IPS-NIHi7 (cell line): ENCODE data around the gene RBPJ.
"Not testable (repeated sequence)": the region's sequence is repeated elsewhere in the genome, so short reads cannot be mapped to it uniquely, and the experiment has no call there.

ENCODE experiments used
- DNase-seq: peaks from one replicate; pipeline ENCODE4 v3.0.0; 2012; ENCODE audit warnings: mixed read lengths; ENCODE audit errors: extremely low spot score

Gene RBPJ

DNA sequence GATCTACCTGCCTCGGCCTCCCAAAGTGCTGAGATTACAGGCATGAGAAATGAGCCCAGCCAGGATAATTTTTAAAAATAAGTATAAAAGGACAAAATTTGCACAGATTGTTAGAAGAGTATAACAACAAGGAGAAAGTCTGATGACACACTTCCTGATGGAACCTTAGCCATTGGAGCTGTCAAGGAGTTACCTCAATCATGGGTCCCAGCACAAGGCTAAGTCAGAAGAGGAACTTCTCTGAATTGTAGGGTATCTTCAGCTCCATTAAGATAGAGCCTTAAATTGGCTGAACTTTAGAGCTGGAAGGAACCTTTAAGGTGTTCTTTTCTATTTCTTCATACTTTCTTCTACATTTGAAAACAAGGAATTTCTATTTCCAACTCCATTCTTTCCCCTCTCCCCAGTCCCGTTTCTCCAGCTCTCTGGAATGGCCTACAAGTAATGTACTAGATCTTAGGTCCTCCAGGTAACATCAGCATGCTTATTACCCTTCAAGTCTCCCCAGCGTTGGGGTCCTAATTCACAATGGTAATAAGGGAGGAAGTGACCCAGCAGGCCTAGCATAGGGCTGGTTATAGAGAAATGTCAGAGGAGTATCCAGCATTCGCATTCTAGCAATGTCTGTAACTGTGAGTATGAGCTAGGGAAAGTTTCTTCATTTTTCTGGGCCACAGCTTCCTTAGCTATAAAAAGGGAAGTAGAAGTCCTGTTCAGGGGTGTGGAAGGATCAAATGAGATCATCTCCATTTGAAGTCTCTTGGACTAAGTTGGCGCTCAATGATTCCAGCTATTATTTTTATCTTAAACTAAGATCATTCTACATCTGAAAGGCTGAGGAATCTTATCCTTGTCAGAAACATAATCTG, 18.5 kb upstream of the RBPJ start:
- no peak for DNase-seq

DNA sequence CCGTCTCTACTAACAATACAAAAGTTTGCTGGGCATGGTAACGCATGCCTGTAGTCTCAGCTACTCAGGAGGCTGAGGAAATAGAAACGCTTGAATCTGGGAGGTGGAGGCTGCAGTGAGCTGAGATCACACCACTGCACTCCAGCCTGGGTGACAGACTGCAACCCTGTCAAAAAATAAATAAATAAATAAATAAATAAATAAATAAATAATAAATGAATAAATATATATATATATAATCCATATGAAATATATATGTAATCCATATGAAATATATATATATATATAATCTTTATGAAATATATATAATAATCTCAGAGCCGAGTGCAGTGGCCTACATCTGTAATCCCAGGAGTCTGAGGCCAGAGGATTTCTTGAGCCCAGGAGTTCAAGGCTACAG, 17.8 kb upstream of the RBPJ start:
- no peak for DNase-seq

GRCh38 chr4:26307037-26307800, 13.6 kb upstream of the RBPJ start:
- DNase-seq: no peak

GRCh38 chr4:26308568-26308967, 12.2 kb upstream of the RBPJ start:
- no peak for DNase-seq

GRCh38 chr4:26310264-26310663, 10.6 kb upstream of the RBPJ start:
- no peak for DNase-seq

DNA sequence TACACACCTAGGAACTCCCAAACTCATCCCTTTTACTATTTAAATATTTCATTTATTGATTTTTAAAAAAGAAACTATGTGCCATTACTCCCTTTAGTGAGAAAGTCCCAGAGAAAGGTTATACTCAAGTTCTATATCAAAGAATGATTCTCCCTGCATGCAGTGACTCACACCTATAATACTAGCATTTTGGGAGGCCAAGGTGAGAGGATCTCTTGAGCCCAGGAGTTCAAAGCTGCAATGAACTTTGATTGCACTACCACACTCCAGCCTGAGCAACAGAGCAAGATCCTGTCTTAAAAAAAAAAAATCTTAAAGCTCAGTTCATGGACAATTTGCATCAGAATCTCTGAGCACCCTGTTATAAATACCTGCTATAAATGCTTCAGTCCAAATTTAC, 9.2 kb upstream of the RBPJ start:
- DNase-seq: no peak

DNA sequence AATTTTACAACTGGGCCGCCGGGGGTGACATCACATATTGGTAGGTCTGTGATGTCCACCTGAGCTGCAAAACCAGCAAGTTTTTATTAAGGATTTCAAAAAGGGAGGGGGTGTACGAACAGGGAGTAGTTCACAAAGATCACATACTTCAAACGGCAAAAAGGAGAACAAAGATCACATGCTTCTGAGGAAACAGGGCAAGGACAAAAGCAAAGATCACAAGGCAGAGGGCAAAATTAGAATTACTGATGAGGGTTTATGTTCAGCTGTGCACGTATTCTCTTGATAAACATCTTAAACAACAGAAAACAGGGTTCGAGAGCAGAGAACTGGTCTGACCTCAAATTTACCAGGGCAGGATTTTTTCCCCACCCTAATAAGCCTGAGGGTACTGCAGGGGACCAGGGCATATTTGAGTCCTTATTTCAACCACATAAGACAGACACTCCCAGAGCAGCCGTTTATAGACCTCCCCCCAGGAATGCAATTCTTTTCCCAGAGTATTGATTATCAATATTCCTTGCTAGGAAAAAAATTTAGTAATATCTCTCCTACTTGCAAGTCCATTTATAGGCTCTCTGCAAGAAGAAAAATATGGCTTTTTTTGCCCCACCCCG, 5.4 kb upstream of the RBPJ start:
- DNase-seq: not testable (repeated sequence)

GRCh38 chr4:26317766-26318165, 3.0 kb upstream of the RBPJ start:
- DNase-seq: no peak

- DNase-seq: peak; percentile 87
Observed at GRCh38 chr4:26319467-26319948, 1.3 kb upstream of the RBPJ start.

- no peak for DNase-seq
Observed at GRCh38 chr4:26319949-26320537, 771 bp upstream of the RBPJ start.

DNA sequence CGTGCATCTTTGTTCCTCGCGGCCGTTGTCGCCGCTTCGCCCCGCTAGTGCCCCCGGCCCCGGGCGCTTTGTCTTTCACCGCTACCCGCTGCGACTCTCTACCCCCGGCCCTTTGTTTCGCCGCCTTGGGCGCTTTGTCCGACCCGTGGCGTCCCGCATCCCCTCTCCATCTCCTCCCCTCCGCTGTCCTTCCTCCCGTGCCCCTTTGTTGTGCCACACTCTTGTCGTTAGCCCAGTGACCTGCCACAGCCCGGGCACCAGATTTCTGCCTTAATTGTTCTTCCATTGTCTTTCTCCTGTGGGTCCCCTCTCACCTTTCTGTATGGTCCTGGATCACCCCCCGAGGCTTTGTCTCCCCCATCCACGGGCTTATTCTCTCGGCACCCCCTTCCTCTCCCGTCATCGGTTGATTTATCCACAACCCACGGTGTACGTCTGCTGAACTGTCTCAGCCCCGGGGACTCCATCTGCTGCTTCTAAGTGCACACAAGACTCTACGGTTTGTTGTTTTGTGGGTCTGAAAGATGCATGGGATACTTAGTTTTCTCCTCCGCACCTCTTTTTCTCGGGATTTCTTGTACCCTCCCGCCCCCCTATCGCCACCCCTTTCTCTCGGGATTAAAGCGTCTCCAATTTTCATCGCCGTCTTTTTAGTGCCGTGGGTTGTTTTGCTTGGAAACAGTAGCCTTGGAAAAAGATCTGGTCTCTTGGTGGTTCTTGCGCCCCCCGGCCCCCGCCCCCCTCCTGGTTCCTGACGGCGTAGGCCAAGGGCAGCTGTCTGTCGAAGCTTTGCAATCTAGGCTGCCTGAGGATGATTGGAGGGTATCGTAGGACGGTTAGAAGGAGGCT, 783 bp downstream of the RBPJ start:
- no peak for DNase-seq

GRCh38 chr4:26322346-26322745, 1.5 kb downstream of the RBPJ start:
- DNase-seq: no peak

- DNase-seq: no peak
Observed at GRCh38 chr4:26323821-26324220, 3.0 kb downstream of the RBPJ start.

DNA sequence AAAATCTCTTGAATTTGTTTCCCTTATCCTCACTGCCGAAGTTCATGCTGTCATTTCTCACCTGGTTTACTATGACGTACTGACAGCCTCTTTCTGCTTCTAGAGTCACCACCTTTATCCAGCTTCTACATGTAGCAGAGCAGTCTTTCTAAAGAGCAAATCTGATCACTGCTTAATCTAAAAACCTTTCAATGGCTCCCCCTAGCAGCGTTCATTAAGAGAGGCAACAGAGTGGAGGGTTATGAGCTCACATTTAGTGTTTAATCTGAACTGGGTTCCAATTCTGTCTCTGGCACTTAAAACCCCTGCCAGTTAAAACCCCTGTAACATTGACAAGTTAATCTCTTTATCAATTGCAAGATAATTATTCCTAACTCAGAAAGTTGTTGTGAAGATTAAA, 4.4 kb downstream of the RBPJ start:
- no peak for DNase-seq

- no peak for DNase-seq
Observed at GRCh38 chr4:26326791-26327190, 6.0 kb downstream of the RBPJ start.

DNA sequence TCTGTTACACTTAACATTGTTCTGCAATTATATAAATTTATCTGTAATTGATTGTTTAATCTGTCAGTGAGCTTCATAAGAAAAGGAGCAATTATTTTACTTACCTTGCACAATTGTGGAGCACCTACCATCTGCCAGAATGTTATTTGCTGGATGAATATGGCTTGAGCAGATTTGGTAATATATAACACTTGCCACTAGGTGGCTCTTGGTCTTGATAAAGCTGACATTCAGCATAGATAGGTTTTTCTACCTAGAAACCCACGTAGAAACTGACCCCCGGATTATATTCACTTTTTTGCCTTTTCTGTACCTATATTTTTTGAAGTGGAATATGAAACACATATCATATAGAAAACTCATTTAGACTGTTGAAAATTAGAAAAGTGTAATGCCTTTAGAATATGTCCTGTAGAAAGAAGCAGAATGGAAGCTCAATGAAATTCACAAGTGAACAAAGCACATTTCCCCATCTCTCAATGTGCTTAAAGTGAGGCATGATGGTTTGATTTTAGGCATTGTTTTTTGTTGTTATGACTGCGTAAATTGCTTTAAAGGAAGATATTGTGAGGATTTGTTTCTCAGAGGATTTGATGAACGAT, 9.5 kb downstream of the RBPJ start:
- DNase-seq: peak; percentile 26

DNA sequence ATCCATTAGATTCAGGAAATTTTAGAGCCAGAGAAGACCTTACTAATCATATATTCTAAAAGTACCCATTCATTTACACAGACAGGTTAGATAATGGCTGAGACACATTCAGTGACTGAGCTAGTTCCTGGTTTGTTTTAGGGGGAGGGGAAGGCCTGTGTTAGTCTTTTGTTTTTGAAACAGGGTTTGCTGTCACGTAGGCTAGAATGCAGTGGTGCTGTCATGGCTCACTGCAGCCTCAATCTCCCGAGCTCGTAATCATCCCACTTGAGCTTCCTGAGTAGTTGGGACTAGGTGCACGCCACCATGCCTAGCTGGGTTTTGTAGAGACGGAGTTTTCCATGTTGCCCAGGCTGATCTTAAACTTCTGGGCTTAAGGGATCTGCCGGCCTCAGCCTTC, 10.1 kb downstream of the RBPJ start:
- DNase-seq: no peak

DNA sequence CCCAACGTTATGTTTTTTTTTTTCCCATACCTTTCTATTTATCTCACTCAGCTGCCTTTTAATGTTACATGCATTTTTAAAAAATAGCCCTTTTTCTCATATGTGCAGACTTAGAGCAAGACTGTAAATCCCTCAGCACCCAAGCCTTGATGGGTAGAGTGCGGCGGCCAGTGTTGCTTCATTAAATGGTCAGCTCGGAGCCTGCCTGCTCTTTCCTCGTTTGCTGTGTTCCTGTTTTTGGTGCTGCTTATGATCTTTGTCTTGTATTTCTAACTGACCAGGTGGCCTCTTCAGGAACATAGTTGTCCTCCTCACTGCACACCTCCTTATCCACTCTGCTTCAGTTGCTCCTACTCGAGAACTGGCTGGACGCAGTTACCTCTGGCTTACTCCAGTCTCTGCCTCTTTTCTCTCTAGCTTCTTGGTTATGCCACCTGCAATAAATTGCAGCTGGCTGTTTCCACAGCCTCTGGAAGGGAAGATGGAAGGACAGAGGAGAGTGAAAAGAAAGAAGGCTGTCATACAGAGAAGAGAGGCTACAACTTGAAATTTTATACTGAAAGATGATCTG, 10.7 kb downstream of the RBPJ start:
- no peak for DNase-seq

DNA sequence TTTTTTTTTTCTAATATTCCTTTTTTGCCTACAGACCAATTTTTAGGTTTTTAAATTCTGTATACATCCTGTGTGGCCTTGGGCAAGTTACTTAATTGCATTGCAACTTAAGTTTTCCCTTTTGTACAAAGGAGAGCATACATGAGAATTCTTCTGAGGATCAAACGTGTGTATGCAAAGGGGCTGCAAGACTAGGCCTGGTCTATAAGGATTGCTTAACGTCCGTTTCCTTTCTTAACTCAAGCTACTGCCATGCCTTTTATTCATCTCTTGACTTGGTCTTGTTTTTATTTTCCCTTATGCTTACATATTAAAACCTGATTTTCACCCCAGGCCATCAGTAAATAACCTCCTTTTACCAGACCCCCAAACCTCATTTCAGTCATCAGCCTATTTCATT, 13.6 kb downstream of the RBPJ start:
- no peak for DNase-seq

GRCh38 chr4:26337612-26338011, 16.8 kb downstream of the RBPJ start:
- no peak for DNase-seq
